ENCODE measurements around the gene PPP1R10.
A peak's percentile ranks its signal among the peaks of the same experiment; 100 is the strongest.

The PPP1R10 gene

GRCh38 chr6:30556906-30557682, 59.9 kb downstream of the PPP1R10 start, which contains the start of gene PRR3:
TSS of gene PRR3 (plus strand) at chr6:30557295. CDS start at chr6:30557345, 50 bp downstream.
- DNase-seq (ENCODE audit: low spot score), result peak; percentile 94

GRCh38 chr6:30556066-30556905, 60.8 kb downstream of the PPP1R10 start, which contains the start of gene GNL1:
TSS of gene GNL1 (minus strand) at chr6:30556489. CDS start at chr6:30556203, 286 bp downstream.
- DNase-seq (ENCODE audit: low spot score), result peak; percentile 86

GRCh38 chr6:30555816-30556065, 61.3 kb downstream of the PPP1R10 start:
- peak; percentile 36 for DNase-seq (ENCODE audit: low spot score)

GRCh38 chr6:30554962-30555815, 61.9 kb downstream of the PPP1R10 start:
- DNase-seq (ENCODE audit: low spot score), result no peak

GRCh38 chr6:30554404-30554803, 62.6 kb downstream of the PPP1R10 start:
- no peak for DNase-seq (ENCODE audit: low spot score)

Small RNA genes within 50 kb of the gene (small RNA-seq; reads per million reads assigned to genes)
- gene MIR877, result 0.79 to 4.4 reads per million in 2 experiments
